GM12878 (cell line): Measurements from ENCODE around the gene C3orf70.

Source experiments
- BACH1 ChIP-seq: fragments of 450-650 bp; IDR thresholded peaks from 2 replicates; pipeline ENCODE4 v1.6.1; 2017; ENCODE audit warnings: mild to moderate bottlenecking, borderline replicate concordance
- EZH2 ChIP-seq: IDR thresholded peaks from 2 replicates; pipeline ENCODE4 v1.6.1; 2012; ENCODE audit warnings: low read depth, mild to moderate bottlenecking, control low read depth, inconsistent platforms, low read length, borderline replicate concordance; ENCODE audit not compliant: control insufficient read depth
- HDAC6 ChIP-seq: fragments of 200-600 bp; sonication (generic); IDR thresholded peaks from one replicate; pipeline ENCODE4 v1.8.0; 2017; ENCODE audit warnings: antibody characterized with exemption; ENCODE audit not compliant: unreplicated experiment
- MYC ChIP-seq: IDR thresholded peaks from 2 replicates; pipeline ENCODE4 v1.6.1; 2011; ENCODE audit warnings: mild to moderate bottlenecking, low read length, moderate library complexity, inconsistent platforms; ENCODE audit not compliant: insufficient read depth, insufficient replicate concordance, insufficient read length, severe bottlenecking
- RAD21 ChIP-seq: IDR thresholded peaks from 2 replicates; pipeline ENCODE4 v1.6.1; 2011; ENCODE audit warnings: mild to moderate bottlenecking, low read depth, low read length, moderate library complexity; ENCODE audit not compliant: insufficient read depth

DNA sequence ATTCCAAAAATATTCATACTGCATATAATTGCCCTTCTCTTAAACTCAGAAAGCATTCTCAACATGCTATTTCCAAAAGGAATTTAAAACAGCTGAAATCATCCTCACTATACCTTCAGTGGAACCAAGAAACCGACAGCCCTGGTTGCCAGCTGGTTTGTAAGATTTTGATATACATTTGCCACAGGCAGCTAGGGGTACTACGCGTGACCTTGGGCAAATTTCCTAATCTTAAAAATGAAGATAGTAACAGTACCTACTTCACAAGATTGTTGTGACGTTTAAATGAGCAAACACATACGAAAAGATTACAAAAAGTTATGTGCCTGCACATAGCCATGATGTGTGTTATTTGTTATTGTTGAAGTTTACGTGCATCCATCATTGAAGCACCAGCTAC, 7.3 kb downstream of the C3orf70 start:
- TF ChIP-seq BACH1 (no peak), HDAC6 (no peak), EZH2 (no peak), RAD21 (no peak), MYC (no peak)
